Astrocyte (in vitro differentiated cells and primary cell): ENCODE results near the gene DOCK3. TPM values are rescaled to one million over a fixed set of nuclear protein-coding genes. Genes with fewer than 3 reads are reported as not detected.

Source experiments
- DNase-seq: peaks from one replicate; pipeline ENCODE4 v3.0.0-alpha.2; 2010; ENCODE audit warnings: low read depth
- FAIRE-seq: peaks from 2 replicates; lab custom pipeline; 2011; peaks lifted over from hg19 to GRCh38; lab: Jason Lieb, UNC
- H2AFZ ChIP-seq: 2 replicates; pipeline ENCODE4 v1.6.0; 2012; ENCODE audit warnings: low read depth, low read length, inconsistent platforms
- H3K27ac ChIP-seq: 2 replicates; pipeline ENCODE4 v1.5.1; 2011; ENCODE audit warnings: low read depth, low read length, inconsistent platforms
- H3K27me3 ChIP-seq: 2 replicates; pipeline ENCODE4 v1.6.0; 2011; ENCODE audit warnings: low read length, inconsistent platforms; ENCODE audit not compliant: insufficient read depth
- H3K36me3 ChIP-seq: 2 replicates; pipeline ENCODE4 v1.5.1; 2011; ENCODE audit warnings: low read length, inconsistent platforms; ENCODE audit not compliant: insufficient read depth
- H3K4me1 ChIP-seq: 2 replicates; pipeline ENCODE4 v1.5.1; 2011; ENCODE audit warnings: low read length, inconsistent platforms; ENCODE audit not compliant: insufficient read depth
- H3K4me2 ChIP-seq: 2 replicates; pipeline ENCODE4 v1.6.0; 2012; ENCODE audit warnings: low read length, inconsistent platforms
- H3K4me3 ChIP-seq: 2 replicates; pipeline ENCODE4 v1.5.1; 2011; ENCODE audit warnings: low read depth, mild to moderate bottlenecking, low read length, inconsistent platforms; ENCODE audit not compliant: insufficient read depth
- H3K79me2 ChIP-seq: 2 replicates; pipeline ENCODE4 v1.6.0; 2012; ENCODE audit warnings: mild to moderate bottlenecking, low read length, inconsistent platforms; ENCODE audit not compliant: insufficient read depth
- H3K9ac ChIP-seq: 2 replicates; pipeline ENCODE4 v1.6.0; 2012; ENCODE audit warnings: mild to moderate bottlenecking, low read length, inconsistent platforms
- H3K9me3 ChIP-seq: 2 replicates; pipeline ENCODE4 v1.5.1; 2012; ENCODE audit warnings: low read depth, mild to moderate bottlenecking, low read length, inconsistent platforms; ENCODE audit not compliant: insufficient read depth
- H4K20me1 ChIP-seq: 2 replicates; pipeline ENCODE4 v1.6.0; 2012; ENCODE audit warnings: low read length, inconsistent platforms; ENCODE audit not compliant: insufficient read depth
- H3K27ac Mint-ChIP-seq: one replicate; pipeline ENCODE4 v1.8.0; 2021; ENCODE audit warnings: mild to moderate bottlenecking, mixed read lengths; ENCODE audit not compliant: unreplicated experiment
- H3K27me3 Mint-ChIP-seq: one replicate; pipeline ENCODE4 v1.8.0; 2021; ENCODE audit warnings: low read depth, mixed read lengths; ENCODE audit not compliant: unreplicated experiment
- H3K36me3 Mint-ChIP-seq: one replicate; pipeline ENCODE4 v1.8.0; 2021; ENCODE audit warnings: low read depth, mixed read lengths; ENCODE audit not compliant: unreplicated experiment
- H3K4me1 Mint-ChIP-seq: one replicate; pipeline ENCODE4 v1.8.0; 2021; ENCODE audit warnings: low read depth, mixed read lengths; ENCODE audit not compliant: unreplicated experiment
- H3K4me3 Mint-ChIP-seq: one replicate; pipeline ENCODE4 v1.8.0; 2021; ENCODE audit warnings: mild to moderate bottlenecking, moderate library complexity, mixed read lengths; ENCODE audit not compliant: unreplicated experiment
- H3K9me3 Mint-ChIP-seq: one replicate; pipeline ENCODE4 v1.8.0; 2021; ENCODE audit warnings: mild to moderate bottlenecking, mixed read lengths; ENCODE audit not compliant: unreplicated experiment
- EZH2 ChIP-seq: IDR thresholded peaks from 2 replicates; pipeline ENCODE4 v1.6.1; 2012; ENCODE audit warnings: mild to moderate bottlenecking, low read length, inconsistent platforms; ENCODE audit not compliant: insufficient read depth
- total RNA-seq: library from RNA; stranded (reverse); gene quantifications from 2 replicates; pipeline ENCODE4 v1.2.1, GENCODE V29; 2021
- TF ChIP-seq, protein P1 (sequence below): IDR thresholded peaks from 2 replicates; pipeline ENCODE4 v1.5.1; 2011; ENCODE audit warnings: low read depth, mild to moderate bottlenecking, inconsistent platforms, low read length, moderate library complexity; ENCODE audit not compliant: insufficient read depth

DOCK3 gene
- total RNA-seq, 1 donor from 2014 or later, result 3.3 TPM

DNA sequence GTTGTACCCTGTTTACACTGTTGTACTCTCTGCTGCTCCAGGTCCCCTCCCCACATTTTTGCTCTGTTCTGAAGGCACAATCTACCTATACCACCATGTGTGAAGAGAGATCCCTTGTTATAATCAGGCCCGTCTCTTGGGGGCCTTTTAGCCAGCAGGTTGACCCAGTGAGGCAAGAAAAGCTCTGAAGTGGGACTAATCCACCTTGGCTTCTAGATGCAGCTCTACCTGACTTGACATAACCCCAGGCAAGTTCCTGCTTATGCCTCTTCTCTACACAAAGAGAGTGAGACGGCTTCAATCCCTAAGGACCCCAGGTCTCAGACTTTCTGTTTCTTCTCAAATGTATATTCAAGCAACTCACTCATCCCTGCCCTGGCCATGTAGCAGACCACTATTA lies 653.5 kb downstream of the DOCK3 start:
- H3K27ac Mint-ChIP-seq, result no peak overlapping the region
- no peaks in the 10 kb centered on the region for H3K79me2 ChIP-seq
- no peak overlapping the region for H3K9ac ChIP-seq
- H3K27ac ChIP-seq, result no peak overlapping the region
- H2AFZ ChIP-seq, result no peak overlapping the region
- H3K4me3 ChIP-seq, result no peak overlapping the region
- no peaks in the 10 kb centered on the region for H3K36me3 Mint-ChIP-seq
- no peaks in the 10 kb centered on the region for H3K4me1 Mint-ChIP-seq
- H4K20me1 ChIP-seq, result no peaks in the 10 kb centered on the region
- no peaks in the 10 kb centered on the region for H3K27me3 ChIP-seq
- H3K4me1 ChIP-seq, result no peaks in the 10 kb centered on the region
- H3K27me3 Mint-ChIP-seq, result no peaks in the 10 kb centered on the region
- no peak overlapping the region for H3K4me3 Mint-ChIP-seq
- H3K9me3 ChIP-seq, result no peaks in the 10 kb centered on the region
- no peak for TF ChIP-seq EZH2
- TF ChIP-seq, protein P1, sequence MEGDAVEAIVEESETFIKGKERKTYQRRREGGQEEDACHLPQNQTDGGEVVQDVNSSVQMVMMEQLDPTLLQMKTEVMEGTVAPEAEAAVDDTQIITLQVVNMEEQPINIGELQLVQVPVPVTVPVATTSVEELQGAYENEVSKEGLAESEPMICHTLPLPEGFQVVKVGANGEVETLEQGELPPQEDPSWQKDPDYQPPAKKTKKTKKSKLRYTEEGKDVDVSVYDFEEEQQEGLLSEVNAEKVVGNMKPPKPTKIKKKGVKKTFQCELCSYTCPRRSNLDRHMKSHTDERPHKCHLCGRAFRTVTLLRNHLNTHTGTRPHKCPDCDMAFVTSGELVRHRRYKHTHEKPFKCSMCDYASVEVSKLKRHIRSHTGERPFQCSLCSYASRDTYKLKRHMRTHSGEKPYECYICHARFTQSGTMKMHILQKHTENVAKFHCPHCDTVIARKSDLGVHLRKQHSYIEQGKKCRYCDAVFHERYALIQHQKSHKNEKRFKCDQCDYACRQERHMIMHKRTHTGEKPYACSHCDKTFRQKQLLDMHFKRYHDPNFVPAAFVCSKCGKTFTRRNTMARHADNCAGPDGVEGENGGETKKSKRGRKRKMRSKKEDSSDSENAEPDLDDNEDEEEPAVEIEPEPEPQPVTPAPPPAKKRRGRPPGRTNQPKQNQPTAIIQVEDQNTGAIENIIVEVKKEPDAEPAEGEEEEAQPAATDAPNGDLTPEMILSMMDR, result no peak
- no peak for FAIRE-seq
- DNase-seq, result no peak
- H3K9me3 Mint-ChIP-seq, result peaks cover 20% of the 10 kb centered on the region
- H3K4me2 ChIP-seq, result no peak overlapping the region
- H3K36me3 ChIP-seq, result no peaks in the 10 kb centered on the region

DNA sequence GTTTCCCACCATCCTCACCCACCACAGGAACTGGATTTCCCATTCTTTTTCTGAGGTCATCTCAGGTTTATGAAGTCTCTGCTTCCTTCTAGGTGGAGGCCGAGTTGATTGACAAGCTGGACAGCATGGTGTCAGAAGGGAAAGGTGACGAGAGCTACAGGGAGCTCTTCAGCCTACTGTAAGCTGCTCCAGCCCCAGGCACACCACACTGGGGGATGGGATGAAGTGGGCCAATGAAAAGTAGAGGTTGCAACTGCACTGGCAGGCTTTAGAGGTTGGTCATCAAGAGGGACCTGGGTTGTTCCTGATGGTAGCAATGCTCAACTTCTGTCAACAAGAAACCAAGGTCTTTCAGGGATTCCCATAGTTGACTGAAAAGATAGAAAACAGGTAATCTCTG lies 655.3 kb downstream of the DOCK3 start:
- Histone ChIP-seq H4K20me1 (no peaks in the 10 kb centered on the region), H3K79me2 (no peaks in the 10 kb centered on the region), H3K4me2 (no peak overlapping the region), H3K27me3 (no peaks in the 10 kb centered on the region), H3K9me3 (no peaks in the 10 kb centered on the region), H2AFZ (no peak overlapping the region), H3K27ac (no peak overlapping the region), H3K4me1 (no peaks in the 10 kb centered on the region), H3K36me3 (no peaks in the 10 kb centered on the region), H3K4me3 (no peak overlapping the region), H3K9ac (no peak overlapping the region)
- Mint-ChIP-seq H3K27me3 (no peaks in the 10 kb centered on the region), H3K27ac (no peak overlapping the region), H3K4me3 (no peak overlapping the region), H3K9me3 (peaks cover 7% of the 10 kb centered on the region), H3K36me3 (no peaks in the 10 kb centered on the region), H3K4me1 (peaks cover 10% of the 10 kb centered on the region)
- no peak for FAIRE-seq
- TF ChIP-seq, protein P1, result no peak
- no peak for TF ChIP-seq EZH2
- DNase-seq, result no peak

DNA sequence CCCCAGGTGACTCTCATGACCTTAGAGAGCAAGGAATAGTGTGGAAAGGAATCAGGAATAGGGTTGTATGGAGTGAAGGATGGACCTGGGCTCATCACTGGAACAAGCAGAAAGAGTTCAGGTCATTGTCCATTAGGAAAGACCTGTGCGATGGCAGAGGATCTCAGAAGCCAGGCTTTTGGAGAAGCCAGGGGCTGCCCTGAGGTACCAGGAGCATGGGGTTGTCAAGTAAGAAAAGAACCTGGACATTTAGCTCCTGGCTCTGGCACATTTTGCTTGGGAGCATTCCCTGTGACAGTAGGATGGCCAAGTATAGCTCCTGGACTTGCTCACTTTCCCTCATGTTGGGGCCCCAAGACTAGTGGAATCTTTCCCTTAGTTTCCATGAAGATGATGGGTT lies 657.4 kb downstream of the DOCK3 start:
- Histone ChIP-seq H3K4me3 (no peak overlapping the region), H3K79me2 (no peaks in the 10 kb centered on the region), H3K9me3 (no peaks in the 10 kb centered on the region), H3K27ac (no peak overlapping the region), H3K4me1 (no peaks in the 10 kb centered on the region), H3K27me3 (no peaks in the 10 kb centered on the region), H3K36me3 (no peaks in the 10 kb centered on the region), H3K9ac (no peak overlapping the region), H4K20me1 (no peaks in the 10 kb centered on the region), H2AFZ (no peak overlapping the region), H3K4me2 (no peak overlapping the region)
- Mint-ChIP-seq H3K4me1 (peaks cover 10% of the 10 kb centered on the region), H3K4me3 (no peak overlapping the region), H3K27me3 (no peaks in the 10 kb centered on the region), H3K36me3 (no peaks in the 10 kb centered on the region), H3K27ac (no peak overlapping the region), H3K9me3 (peaks cover 3% of the 10 kb centered on the region)
- DNase-seq (no peak), FAIRE-seq (no peak)
- TF ChIP-seq, protein P1, result no peak
- TF ChIP-seq EZH2, result no peak
